ENCODE data around the gene HAPSTR1.
"Not testable (repeated sequence)": the region's sequence is repeated elsewhere in the genome, so short reads cannot be mapped to it uniquely, and the experiment has no call there.

HAPSTR1 gene, protein sequence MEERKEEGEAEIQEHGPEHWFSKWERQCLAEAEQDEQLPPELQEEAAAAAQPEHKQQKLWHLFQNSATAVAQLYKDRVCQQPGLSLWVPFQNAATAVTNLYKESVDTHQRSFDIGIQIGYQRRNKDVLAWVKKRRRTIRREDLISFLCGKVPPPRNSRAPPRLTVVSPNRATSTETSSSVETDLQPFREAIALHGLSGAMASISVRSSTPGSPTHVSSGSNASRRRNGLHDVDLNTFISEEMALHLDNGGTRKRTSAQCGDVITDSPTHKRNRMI

DNA sequence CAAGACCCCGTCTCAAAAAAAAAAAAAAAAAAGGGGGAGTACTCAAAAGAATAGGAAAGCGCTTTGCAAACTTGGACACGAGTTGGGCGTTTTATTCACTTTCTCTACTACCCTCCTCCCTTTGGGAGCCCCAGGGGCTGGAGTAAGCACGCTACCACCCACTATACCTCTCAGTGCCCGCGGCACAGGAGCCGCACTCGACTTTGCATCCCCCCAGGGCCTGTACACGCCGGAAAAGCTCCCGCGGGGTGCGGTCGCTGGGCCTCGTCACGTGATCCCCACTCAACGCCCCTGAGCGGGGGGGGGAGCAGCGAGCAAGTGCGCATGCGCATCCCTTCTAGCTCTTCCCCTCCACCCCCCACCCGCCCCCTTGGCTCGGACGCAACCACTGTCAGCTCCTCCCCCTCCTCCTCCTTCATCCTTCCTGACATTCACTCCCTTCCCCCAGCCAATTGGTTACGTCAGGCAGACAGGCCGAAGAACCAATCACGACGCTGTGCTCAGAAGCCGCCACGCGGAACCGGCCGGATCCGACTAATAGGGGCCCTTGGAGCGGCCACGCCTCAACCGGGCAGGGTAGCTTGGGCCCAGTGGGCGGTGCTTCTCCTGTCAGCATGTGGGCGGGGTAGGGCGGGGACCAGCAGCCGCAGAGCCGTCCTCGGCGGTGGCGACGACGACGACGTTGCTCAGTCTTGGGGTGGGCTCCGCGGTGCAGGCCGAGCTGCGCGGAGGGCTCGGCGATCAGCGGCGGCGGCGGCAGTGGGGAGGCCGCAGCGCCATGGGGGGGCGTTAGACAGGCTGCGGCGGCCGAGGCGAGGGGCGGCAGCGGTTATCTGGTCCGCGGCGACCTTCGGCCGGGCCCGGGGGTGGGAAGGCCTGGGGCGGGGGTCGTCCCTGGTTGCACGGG lies at the start of gene HAPSTR1:
Gene HAPSTR1 (plus strand): TSS at position 685 of the 907 bp plus-strand sequence. CDS start 401 bp downstream, outside the sequence.
- TF ChIP-seq, protein P1, sequence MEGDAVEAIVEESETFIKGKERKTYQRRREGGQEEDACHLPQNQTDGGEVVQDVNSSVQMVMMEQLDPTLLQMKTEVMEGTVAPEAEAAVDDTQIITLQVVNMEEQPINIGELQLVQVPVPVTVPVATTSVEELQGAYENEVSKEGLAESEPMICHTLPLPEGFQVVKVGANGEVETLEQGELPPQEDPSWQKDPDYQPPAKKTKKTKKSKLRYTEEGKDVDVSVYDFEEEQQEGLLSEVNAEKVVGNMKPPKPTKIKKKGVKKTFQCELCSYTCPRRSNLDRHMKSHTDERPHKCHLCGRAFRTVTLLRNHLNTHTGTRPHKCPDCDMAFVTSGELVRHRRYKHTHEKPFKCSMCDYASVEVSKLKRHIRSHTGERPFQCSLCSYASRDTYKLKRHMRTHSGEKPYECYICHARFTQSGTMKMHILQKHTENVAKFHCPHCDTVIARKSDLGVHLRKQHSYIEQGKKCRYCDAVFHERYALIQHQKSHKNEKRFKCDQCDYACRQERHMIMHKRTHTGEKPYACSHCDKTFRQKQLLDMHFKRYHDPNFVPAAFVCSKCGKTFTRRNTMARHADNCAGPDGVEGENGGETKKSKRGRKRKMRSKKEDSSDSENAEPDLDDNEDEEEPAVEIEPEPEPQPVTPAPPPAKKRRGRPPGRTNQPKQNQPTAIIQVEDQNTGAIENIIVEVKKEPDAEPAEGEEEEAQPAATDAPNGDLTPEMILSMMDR (IDR thresholded peaks at IDR 0.05; ENCODE audit: low read depth, low read length) = no peak
- DNase-seq (ENCODE audit: low read depth in 2 of 2) = peak; percentile 100
- peak within 1 kb of the TSS; percentile 78 to 82 for H3K4me3 ChIP-seq (replicated peaks in 1 of 2; ENCODE audit: low read depth in 2 of 2, low read length in 2 of 2)

DNA sequence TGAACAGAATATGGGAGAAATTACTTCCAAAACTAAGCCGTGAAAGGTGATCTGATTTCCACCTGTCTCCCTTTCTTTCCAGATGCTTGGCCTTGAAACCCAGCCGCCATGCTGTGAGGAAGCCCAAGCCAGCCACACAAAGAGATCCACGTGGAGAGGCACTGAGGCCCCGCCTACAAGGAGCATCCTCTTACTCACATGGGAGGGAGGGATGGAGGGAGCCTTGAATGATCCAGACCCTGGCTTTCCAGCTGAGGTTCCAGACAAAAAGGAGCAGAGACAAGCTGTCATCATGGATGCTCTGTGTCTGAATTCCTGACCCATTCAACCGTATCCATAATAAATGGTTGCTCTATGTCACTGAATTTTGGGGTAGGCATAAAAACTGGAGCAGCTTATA lies 48.9 kb upstream of the HAPSTR1 start:
- TF ChIP-seq, protein P1 (IDR thresholded peaks at IDR 0.05; ENCODE audit: low read depth, low read length) = no peak
- no peak overlapping the region for H3K4me3 ChIP-seq (replicated peaks in 1 of 2; ENCODE audit: low read depth in 2 of 2, low read length in 2 of 2)
- DNase-seq (ENCODE audit: low read depth in 2 of 2) = no peak

- H3K4me3 ChIP-seq (replicated peaks in 1 of 2; ENCODE audit: low read depth in 2 of 2, low read length in 2 of 2) = no peak overlapping the region
- TF ChIP-seq, protein P1 (IDR thresholded peaks at IDR 0.05; ENCODE audit: low read depth, low read length) = no peak
- DNase-seq (ENCODE audit: low read depth in 2 of 2) = peak; percentile 59 to 83
These were observed 48.3 kb upstream of the HAPSTR1 start for GRCh38 chr16:9042964-9043680.

- DNase-seq (ENCODE audit: low read depth in 2 of 2); H3K4me3 ChIP-seq (replicated peaks in 1 of 2; ENCODE audit: low read depth in 2 of 2, low read length in 2 of 2): not testable (repeated sequence)
These were observed 45.9 kb upstream of the HAPSTR1 start for GRCh38 chr16:9045562-9045961.

GRCh38 chr16:9046667-9047055 lies 44.8 kb upstream of the HAPSTR1 start:
- H3K4me3 ChIP-seq (replicated peaks in 1 of 2; ENCODE audit: low read depth in 2 of 2, low read length in 2 of 2) = no peak overlapping the region
- TF ChIP-seq, protein P1 (IDR thresholded peaks at IDR 0.05; ENCODE audit: low read depth, low read length) = no peak
- no peak for DNase-seq (ENCODE audit: low read depth in 2 of 2)

DNA sequence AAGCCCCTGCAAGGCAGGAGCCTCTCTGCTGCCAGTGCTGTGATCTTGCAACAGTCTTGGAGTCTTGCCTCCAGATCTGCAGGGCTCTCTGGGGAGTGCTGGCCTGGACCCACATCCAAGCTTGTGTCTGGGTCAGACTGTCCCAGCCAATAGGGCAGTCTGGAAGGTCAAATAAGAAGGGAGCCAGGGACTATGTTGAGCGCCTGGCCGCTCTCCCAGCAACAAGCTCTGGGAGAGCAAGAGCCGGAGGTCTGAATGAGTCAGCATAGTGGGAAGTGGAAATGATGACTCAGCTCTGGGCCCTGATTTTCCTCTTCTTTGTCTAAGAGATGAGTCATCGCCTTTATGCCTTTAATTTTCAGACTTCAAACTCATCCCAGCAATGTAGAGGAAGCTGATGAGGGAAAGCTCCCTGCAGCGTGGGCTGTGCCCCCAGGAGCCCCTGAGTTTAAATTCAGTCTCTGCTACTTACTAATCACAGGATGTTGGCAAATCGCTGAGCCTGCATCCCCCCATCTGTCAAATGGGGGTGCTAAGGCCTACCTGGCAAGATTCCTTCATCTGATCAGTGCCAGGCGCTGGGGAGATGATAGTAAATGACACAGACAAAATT lies 43.6 kb upstream of the HAPSTR1 start:
- TF ChIP-seq, protein P1 (IDR thresholded peaks at IDR 0.05; ENCODE audit: low read depth, low read length) = no peak
- no peak overlapping the region for H3K4me3 ChIP-seq (replicated peaks in 1 of 2; ENCODE audit: low read depth in 2 of 2, low read length in 2 of 2)
- DNase-seq (ENCODE audit: low read depth in 2 of 2) = peak; percentile 100
